ENCODE data around the gene SLC7A1. TPM values are rescaled to one million over a fixed set of nuclear protein-coding genes. Genes with fewer than 3 reads are reported as not detected.
A peak's percentile ranks its signal among the peaks of the same experiment; 100 is the strongest.

The SLC7A1 gene
- polyA plus RNA-seq, 1 experiment: 14.7 TPM

DNA sequence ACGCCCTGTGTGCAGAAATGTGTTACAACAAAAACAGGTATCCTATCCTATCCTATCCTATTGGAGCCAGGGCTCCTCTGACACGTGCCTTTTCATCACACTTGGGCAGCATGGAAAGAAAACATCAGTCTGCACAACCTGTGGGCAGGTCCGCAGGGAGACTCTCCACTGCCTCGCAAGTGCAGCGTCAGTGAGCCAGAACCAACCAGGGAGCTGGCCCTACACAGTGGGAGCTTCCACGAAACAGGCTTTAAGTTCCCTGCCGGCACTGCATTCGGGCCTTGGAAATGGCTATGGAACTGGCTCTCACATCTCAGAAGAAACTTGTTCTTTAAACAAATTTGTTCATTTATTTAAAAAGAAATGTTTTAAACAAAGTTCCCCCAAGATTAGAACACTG is 49.5 kb downstream of the SLC7A1 start:
- Histone ChIP-seq H3K4me3 (ENCODE audit: low read depth, low read length) (no peak overlapping the region), H3K9me3 (ENCODE audit: control insufficient read depth, insufficient read depth, low read length) (no peaks in the 10 kb centered on the region), H3K27me3 (ENCODE audit: control insufficient read depth, insufficient read depth, low read length) (no peaks in the 10 kb centered on the region), H3K27ac (ENCODE audit: low read depth, low read length) (no peak overlapping the region)
- POLR2A ChIA-PET: no interaction called here
- DNase-seq (ENCODE audit: low read depth, low spot score): no peak
- CTCF ChIA-PET: interaction anchor here (1.2 kb wide), 1 partner anchor 17 kb away, joined by 3 read pairs; no protein-coding TSS in a partner anchor
- TF ChIP-seq, protein P1, sequence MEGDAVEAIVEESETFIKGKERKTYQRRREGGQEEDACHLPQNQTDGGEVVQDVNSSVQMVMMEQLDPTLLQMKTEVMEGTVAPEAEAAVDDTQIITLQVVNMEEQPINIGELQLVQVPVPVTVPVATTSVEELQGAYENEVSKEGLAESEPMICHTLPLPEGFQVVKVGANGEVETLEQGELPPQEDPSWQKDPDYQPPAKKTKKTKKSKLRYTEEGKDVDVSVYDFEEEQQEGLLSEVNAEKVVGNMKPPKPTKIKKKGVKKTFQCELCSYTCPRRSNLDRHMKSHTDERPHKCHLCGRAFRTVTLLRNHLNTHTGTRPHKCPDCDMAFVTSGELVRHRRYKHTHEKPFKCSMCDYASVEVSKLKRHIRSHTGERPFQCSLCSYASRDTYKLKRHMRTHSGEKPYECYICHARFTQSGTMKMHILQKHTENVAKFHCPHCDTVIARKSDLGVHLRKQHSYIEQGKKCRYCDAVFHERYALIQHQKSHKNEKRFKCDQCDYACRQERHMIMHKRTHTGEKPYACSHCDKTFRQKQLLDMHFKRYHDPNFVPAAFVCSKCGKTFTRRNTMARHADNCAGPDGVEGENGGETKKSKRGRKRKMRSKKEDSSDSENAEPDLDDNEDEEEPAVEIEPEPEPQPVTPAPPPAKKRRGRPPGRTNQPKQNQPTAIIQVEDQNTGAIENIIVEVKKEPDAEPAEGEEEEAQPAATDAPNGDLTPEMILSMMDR (IDR thresholded peaks at IDR 0.05; ENCODE audit: low read depth, low read length): no peak

DNA sequence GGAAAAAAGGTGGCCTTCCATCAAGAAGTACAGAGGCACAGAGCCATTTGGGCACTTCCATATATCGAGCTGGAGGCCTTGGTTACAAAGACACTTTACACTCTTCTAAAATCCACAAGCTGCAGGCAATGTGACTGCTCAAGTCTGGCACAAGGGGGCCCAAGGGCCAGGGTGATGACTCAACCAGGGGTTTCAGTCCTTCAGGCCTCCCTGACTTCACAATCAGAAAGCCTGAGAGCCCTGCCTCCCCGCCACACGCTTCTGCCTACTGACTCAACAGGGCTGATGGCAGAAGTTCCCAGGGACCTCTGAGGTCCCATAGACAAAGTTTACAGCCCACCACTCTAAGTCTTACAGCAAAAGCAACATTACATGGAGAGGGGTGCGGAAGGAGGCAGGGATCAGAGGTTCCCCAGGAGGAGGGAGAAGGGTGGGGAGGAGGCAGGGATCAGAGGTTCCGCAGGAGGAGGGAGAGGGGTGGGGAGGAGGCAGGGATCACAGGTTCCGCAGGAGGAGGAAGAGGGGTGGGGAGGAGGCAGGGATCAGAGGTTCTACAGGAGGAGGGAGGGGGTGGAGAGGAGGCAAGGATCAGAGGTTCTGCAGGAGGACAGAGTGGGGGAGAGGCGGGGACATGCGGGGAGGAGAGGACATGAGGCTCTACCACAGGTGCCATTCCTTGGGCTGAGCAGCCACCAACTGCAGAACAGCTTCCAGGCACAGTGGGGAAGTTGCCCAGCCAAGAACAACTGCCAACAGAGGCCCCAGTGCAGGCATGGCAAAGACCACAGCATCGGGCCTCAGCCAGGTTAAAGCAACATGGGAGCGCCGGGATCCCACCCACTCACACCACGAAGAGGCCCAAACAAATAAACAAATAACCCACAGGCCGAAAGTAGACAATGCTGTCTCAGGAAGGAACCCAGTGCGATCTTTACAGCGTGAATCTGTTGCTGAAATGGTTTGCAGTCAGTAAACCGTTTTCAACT is 52.0 kb downstream of the SLC7A1 start:
- no peak overlapping the region for H3K27ac ChIP-seq (ENCODE audit: low read depth, low read length)
- no peaks in the 10 kb centered on the region for H3K9me3 ChIP-seq (ENCODE audit: control insufficient read depth, insufficient read depth, low read length)
- no peak for DNase-seq (ENCODE audit: low read depth, low spot score)
- no peak overlapping the region for H3K4me3 ChIP-seq (ENCODE audit: low read depth, low read length)
- CTCF ChIA-PET: interaction anchor here (1.1 kb wide), 1 partner anchor 35 kb away, joined by 5 read pairs; no protein-coding TSS in a partner anchor
- POLR2A ChIA-PET: no interaction called here
- no peaks in the 10 kb centered on the region for H3K27me3 ChIP-seq (ENCODE audit: control insufficient read depth, insufficient read depth, low read length)
- TF ChIP-seq, protein P1 (IDR thresholded peaks at IDR 0.05; ENCODE audit: low read depth, low read length): 0 out of 2 replicates have a peak, but pooled peaks have one; percentile 9

DNA sequence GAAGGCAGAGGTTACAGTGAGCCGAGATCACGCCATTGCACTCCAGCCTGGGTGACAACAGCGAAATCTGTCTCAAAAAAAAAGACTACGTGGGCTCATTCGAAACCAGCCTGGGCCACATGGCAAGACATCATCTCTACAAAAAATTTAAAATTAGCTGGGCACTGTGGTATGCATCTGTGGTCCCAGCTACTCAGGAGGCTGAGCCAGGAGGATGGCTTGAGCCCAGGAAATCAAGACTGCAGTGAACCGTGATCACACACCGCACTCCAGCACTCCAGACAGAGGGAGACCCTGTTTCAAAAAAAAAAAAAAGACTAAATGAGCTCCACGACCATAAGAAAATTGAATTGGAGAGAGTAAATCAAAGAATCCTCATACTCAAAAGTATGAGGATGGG is 53.1 kb downstream of the SLC7A1 start:
- Histone ChIP-seq H3K27ac (ENCODE audit: low read depth, low read length) (no peak overlapping the region), H3K9me3 (ENCODE audit: control insufficient read depth, insufficient read depth, low read length) (no peaks in the 10 kb centered on the region), H3K4me3 (ENCODE audit: low read depth, low read length) (no peak overlapping the region), H3K27me3 (ENCODE audit: control insufficient read depth, insufficient read depth, low read length) (no peaks in the 10 kb centered on the region)
- ChIA-PET CTCF (interaction anchor here (0.6 to 1.1 kb wide), 2 partner anchors 34 to 167 kb away, joined by 3 to 5 read pairs; no protein-coding TSS in a partner anchor), POLR2A (interaction anchor here (0.6 kb wide), 1 partner anchor 42 kb away, joined by 7 read pairs; no protein-coding TSS in a partner anchor)
- no peak for DNase-seq (ENCODE audit: low read depth, low spot score)
- TF ChIP-seq, protein P1 (IDR thresholded peaks at IDR 0.05; ENCODE audit: low read depth, low read length): no peak

DNA sequence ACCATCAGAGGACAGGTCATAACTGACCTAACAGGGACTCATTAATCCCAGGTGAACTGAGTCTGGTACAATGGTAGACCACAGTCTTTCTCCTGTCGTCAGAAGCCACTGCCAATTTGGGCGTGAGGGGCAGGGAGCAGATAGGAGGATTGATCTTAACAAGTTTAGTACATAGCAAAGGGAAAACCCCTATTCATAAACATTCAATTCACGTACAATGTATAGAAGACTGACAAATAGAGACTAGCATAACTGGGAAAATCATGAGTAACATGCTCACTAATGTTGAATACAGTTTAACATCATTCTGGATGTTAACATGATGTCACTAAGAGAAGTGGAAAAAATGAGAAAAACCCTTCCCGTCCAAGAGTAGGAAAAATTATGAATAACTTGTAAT is 54.1 kb downstream of the SLC7A1 start:
- ChIA-PET CTCF (no interaction called here), POLR2A (no interaction called here)
- Histone ChIP-seq H3K9me3 (ENCODE audit: control insufficient read depth, insufficient read depth, low read length) (no peaks in the 10 kb centered on the region), H3K27ac (ENCODE audit: low read depth, low read length) (no peak overlapping the region), H3K4me3 (ENCODE audit: low read depth, low read length) (no peak overlapping the region), H3K27me3 (ENCODE audit: control insufficient read depth, insufficient read depth, low read length) (no peaks in the 10 kb centered on the region)
- DNase-seq (ENCODE audit: low read depth, low spot score): no peak
- TF ChIP-seq, protein P1 (IDR thresholded peaks at IDR 0.05; ENCODE audit: low read depth, low read length): no peak

DNA sequence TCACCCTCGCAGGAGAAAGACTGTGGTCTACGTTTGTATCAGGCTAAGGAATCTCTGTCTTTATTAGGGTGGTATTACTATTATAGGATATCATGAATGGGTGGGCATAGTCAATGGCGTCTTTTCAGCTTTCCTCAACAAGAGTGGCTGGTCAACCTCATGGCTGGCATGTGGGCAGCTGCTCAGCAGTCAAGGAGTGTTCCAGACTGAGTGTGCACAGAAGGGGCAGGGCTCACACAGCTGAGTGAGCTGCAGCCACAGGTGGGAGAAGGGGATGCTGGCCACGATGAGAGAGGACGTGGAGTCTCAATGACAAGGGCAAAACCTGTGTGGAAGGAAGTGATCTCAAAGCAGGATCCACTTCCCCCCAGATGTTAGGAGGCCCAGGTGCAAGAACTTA is 54.7 kb downstream of the SLC7A1 start:
- Histone ChIP-seq H3K9me3 (ENCODE audit: control insufficient read depth, insufficient read depth, low read length) (no peaks in the 10 kb centered on the region), H3K4me3 (ENCODE audit: low read depth, low read length) (no peak overlapping the region), H3K27me3 (ENCODE audit: control insufficient read depth, insufficient read depth, low read length) (no peaks in the 10 kb centered on the region), H3K27ac (ENCODE audit: low read depth, low read length) (no peak overlapping the region)
- POLR2A ChIA-PET: no interaction called here
- DNase-seq (ENCODE audit: low read depth, low spot score): no peak
- TF ChIP-seq, protein P1 (IDR thresholded peaks at IDR 0.05; ENCODE audit: low read depth, low read length): no peak
- CTCF ChIA-PET: no interaction called here

Data from AG04450 (cell line).